ENCODE measurements around the gene LTO1.
A peak's percentile ranks its signal among the peaks of the same experiment; 100 is the strongest.

LTO1 gene

GRCh38 chr11:69674886-69675714, at the start of gene LTO1:
LTO1 (minus strand) TSS chr11:69675353; CDS start chr11:69675239, 114 bp downstream.
- H3K4me3 ChIP-seq (ENCODE audit: low read depth, low read length) = peak within 1 kb of the TSS; percentile 97
- peak; percentile 90 for DNase-seq (ENCODE audit: low read depth)
- in situ Hi-C loops (cut with HindIII; ENCODE audit: low sequenced_read_pairs) = no loop called here
- TF ChIP-seq CTCF (IDR thresholded peaks at IDR 0.05; ENCODE audit: low read depth, low read length, missing control alignments) = no peak

- no peak for DNase-seq (ENCODE audit: low read depth)
- peak; percentile 28 for TF ChIP-seq CTCF (IDR thresholded peaks at IDR 0.05; ENCODE audit: low read depth, low read length, missing control alignments)
- in situ Hi-C loops (cut with HindIII; ENCODE audit: low sequenced_read_pairs) = no loop called here
- H3K4me3 ChIP-seq (ENCODE audit: low read depth, low read length) = no peak overlapping the region
Observed at GRCh38 chr11:69721745-69722144, 46.6 kb upstream of the LTO1 start.

- DNase-seq (ENCODE audit: low read depth) = no peak
- TF ChIP-seq CTCF (IDR thresholded peaks at IDR 0.05; ENCODE audit: low read depth, low read length, missing control alignments) = no peak
- in situ Hi-C loops (cut with HindIII; ENCODE audit: low sequenced_read_pairs) = no loop called here
- H3K4me3 ChIP-seq (ENCODE audit: low read depth, low read length) = no peak overlapping the region
Observed at GRCh38 chr11:69721106-69721505, 46.0 kb upstream of the LTO1 start.

- in situ Hi-C loops (cut with HindIII; ENCODE audit: low sequenced_read_pairs) = no loop called here
- no peak overlapping the region for H3K4me3 ChIP-seq (ENCODE audit: low read depth, low read length)
- DNase-seq (ENCODE audit: low read depth) = no peak
- TF ChIP-seq CTCF (IDR thresholded peaks at IDR 0.05; ENCODE audit: low read depth, low read length, missing control alignments) = no peak
Observed at GRCh38 chr11:69718912-69719311, 43.8 kb upstream of the LTO1 start.

GRCh38 chr11:69718147-69718546, 43.0 kb upstream of the LTO1 start:
- in situ Hi-C loops (cut with HindIII; ENCODE audit: low sequenced_read_pairs) = no loop called here
- TF ChIP-seq CTCF (IDR thresholded peaks at IDR 0.05; ENCODE audit: low read depth, low read length, missing control alignments) = peak; percentile 63
- H3K4me3 ChIP-seq (ENCODE audit: low read depth, low read length) = no peak overlapping the region
- DNase-seq (ENCODE audit: low read depth) = no peak

GRCh38 chr11:69716891-69717747, 42.0 kb upstream of the LTO1 start:
- no peak for DNase-seq (ENCODE audit: low read depth)
- in situ Hi-C loops (cut with HindIII; ENCODE audit: low sequenced_read_pairs) = no loop called here
- TF ChIP-seq CTCF (IDR thresholded peaks at IDR 0.05; ENCODE audit: low read depth, low read length, missing control alignments) = no peak
- no peak overlapping the region for H3K4me3 ChIP-seq (ENCODE audit: low read depth, low read length)
